K562 (cell line): ENCODE results near the gene BSDC1. TPM values are rescaled to one million over a fixed set of nuclear protein-coding genes. Genes with fewer than 3 reads are reported as not detected.

Source experiments
- CBX1 ChIP-seq: sonication (generic); IDR thresholded peaks from 2 replicates; pipeline ENCODE4 v1.6.1; 2016; ENCODE audit warnings: antibody characterized with exemption, low read depth, mild to moderate bottlenecking
- CBX5 ChIP-seq: IDR thresholded peaks from 2 replicates; pipeline ENCODE4 v1.6.1; 2014; ENCODE audit warnings: low read depth, borderline replicate concordance
- CHAMP1 ChIP-seq: fragments of 450-650 bp; IDR thresholded peaks from 2 replicates; pipeline ENCODE4 v1.6.1; 2016; ENCODE audit warnings: mild to moderate bottlenecking
- DEAF1 ChIP-seq: fragments of 450-650 bp; formaldehyde crosslinking; IDR thresholded peaks from 2 replicates; pipeline ENCODE4 v1.4.0; 2020; ENCODE audit warnings: mild to moderate bottlenecking, moderate library complexity
- E2F5 ChIP-seq: sonication (generic); formaldehyde crosslinking; IDR thresholded peaks from 2 replicates; pipeline ENCODE4 v1.8.0; 2022; ENCODE audit warnings: mild to moderate bottlenecking, missing genetic modification reagents
- FOXP1 ChIP-seq: sonication (generic); formaldehyde crosslinking; IDR thresholded peaks from 2 replicates; pipeline ENCODE4 v1.8.0; 2022; ENCODE audit warnings: mild to moderate bottlenecking, missing genetic modification reagents
- HMG20B ChIP-seq: fragments of 250-450 bp; sonication (Bioruptor Pico); IDR thresholded peaks from 2 replicates; pipeline ENCODE4 v1.5.0; 2021; ENCODE audit warnings: mild to moderate bottlenecking
- MAZ ChIP-seq, 2 experiments: fragments of 450-650 bp in 1 of 2; sonication (generic) in 1 of 2; formaldehyde crosslinking; IDR thresholded peaks in 1 of 2; conservative IDR thresholded peaks in 1 of 2; 2 replicates each; pipeline versions ENCODE4 v1.4.0 to v1.5.0; 2020; ENCODE audit warnings: mild to moderate bottlenecking in 1 of 2, missing genetic modification reagents in 1 of 2
- NELFE ChIP-seq: IDR thresholded peaks from 2 replicates; pipeline ENCODE4 v1.6.1; 2011; ENCODE audit warnings: mild to moderate bottlenecking; ENCODE audit not compliant: insufficient read depth, insufficient read length
- PHF20 ChIP-seq: fragments of 450-650 bp; IDR thresholded peaks from 2 replicates; pipeline ENCODE4 v1.6.1; 2018; ENCODE audit not compliant: partially characterized antibody
- POLR2A ChIP-seq: fragments of 450-650 bp; conservative IDR thresholded peaks from 2 replicates; pipeline ENCODE4 v1.6.1; 2016
- SIN3A ChIP-seq, 2 experiments: fragments of 150-350 bp in 1 of 2; IDR thresholded peaks; 2 replicates each; pipeline ENCODE4 v1.6.1; 2011 to 2016; ENCODE audit warnings: borderline replicate concordance in 2 of 2, low read depth in 2 of 2, low read length in 2 of 2, mild to moderate bottlenecking in 2 of 2, moderate library complexity in 2 of 2; ENCODE audit not compliant: control insufficient read depth in 1 of 2
- TAL1 ChIP-seq: fragments of 450-650 bp; IDR thresholded peaks from 2 replicates; pipeline ENCODE4 v1.6.1; 2016; ENCODE audit warnings: mild to moderate bottlenecking
- TEAD2 ChIP-seq: fragments of 450-650 bp; IDR thresholded peaks from 2 replicates; pipeline ENCODE4 v1.6.1; 2016; ENCODE audit warnings: missing genetic modification characterization, control low read depth, missing compliant biosample characterization
- ZFP1 ChIP-seq: fragments of 450-650 bp; formaldehyde crosslinking; IDR thresholded peaks from 2 replicates; pipeline ENCODE4 v1.4.0; 2020; ENCODE audit warnings: mild to moderate bottlenecking, mixed read lengths
- ZNF12 ChIP-seq: sonication (generic); formaldehyde crosslinking; IDR thresholded peaks from 2 replicates; pipeline ENCODE4 v1.4.0; 2020; ENCODE audit warnings: mild to moderate bottlenecking, missing genetic modification reagents
- polyA plus RNA-seq, 8 experiments: library from polyadenylated mRNA; depleted of rRNA in 4 of 8; stranded (reverse) in 5 of 8; unstranded in 3 of 8; fragments of >200 nt; fragmentation: Nextera tagmentation in 2 of 8; fragmentation: Illumina TruSeq in 1 of 8; extraction: Ambion mirVana in 2 of 8; extraction: Trizol in 1 of 8; gene quantifications; 2 replicates each; pipeline versions ENCODE4 v1.2.1 to v1.2.3, GENCODE V29; 2011 to 2014; ENCODE audit warnings: inconsistent platforms in 1 of 8, missing spikeins in 1 of 8
- total RNA-seq, 7 experiments: library from RNA; depleted of rRNA in 6 of 7; stranded (reverse); fragments of >200 nt in 6 of 7; fragmentation: Illumina TruSeq in 2 of 7; extraction: Trizol in 2 of 7; gene quantifications; 2 replicates each; pipeline versions ENCODE4 v1.2.1 to v1.2.3, GENCODE V29; 2011 to 2021; ENCODE audit warnings: low replicate concordance in 1 of 7

The BSDC1 gene
- total and polyA plus RNA-seq, 9 of the 15 experiments (the other 6 are each of a cell fraction or from before 2014, with no cell fraction given) = 10.2 to 96.8 (median 73.1) TPM

- TF ChIP-seq CBX5 (peak; percentile 76; the same call in 1 of the 2 replicates), FOXP1 (CRISPR knock-in tag) (peak; percentile 68), CBX1 (no peak), CHAMP1 (peak; percentile 33; the same call in 1 of the 2 replicates), MAZ (CRISPR knock-in tag; conservative IDR thresholded peaks at IDR 0.05 in 1 of 2, IDR thresholded peaks at IDR 0.05 in 1 of 2) (peak in 1 of 2 experiments; percentile 64; a peak in 2 of 4 replicates), DEAF1 (CRISPR knock-in tag) (peak; percentile 77), PHF20 (no peak), SIN3A (IDR thresholded peaks at IDR 0.05; ENCODE audit: borderline replicate concordance in 2 of 2, control insufficient read depth in 1 of 2, low read depth in 2 of 2, low read length in 2 of 2) (0 out of 4 replicates have a peak, but pooled peaks have one; percentile 21 to 66), E2F5 (CRISPR knock-in tag) (0 out of 2 replicates have a peak, but pooled peaks have one; percentile 51), ZFP1 (no peak), TAL1 (0 out of 2 replicates have a peak, but pooled peaks have one; percentile 2), HMG20B (CRISPR knock-in tag) (no peak), NELFE (no peak), TEAD2 (no peak), ZNF12 (CRISPR knock-in tag) (no peak), POLR2A (no peak)
These were observed 19.4 kb upstream of the BSDC1 start (continued) for GRCh38 chr1:32413507-32414185.
